ENCODE data around the gene PCYT1B. TPM values are rescaled to one million over a fixed set of nuclear protein-coding genes. Genes with fewer than 3 reads are reported as not detected.
"Not testable (repeated sequence)": the region's sequence is repeated elsewhere in the genome, so short reads cannot be mapped to it uniquely, and the experiment has no call there.

Gene PCYT1B
- total RNA-seq, 2 experiments from 2014 or later: 0.25 to 0.45 TPM

- peaks cover 4% of the 10 kb centered on the region for H3K27me3 Mint-ChIP-seq
- no peaks in the 10 kb centered on the region for H3K9me3 Mint-ChIP-seq
- H3K27ac Mint-ChIP-seq: no peak overlapping the region
- H3K36me3 Mint-ChIP-seq (ENCODE audit: low read depth): no peaks in the 10 kb centered on the region
- ChIA-PET CTCF (no interaction called here), POLR2A (no interaction called here)
- H3K4me3 Mint-ChIP-seq: no peak overlapping the region
- DNase-seq: no peak
- no peaks in the 10 kb centered on the region for H3K4me1 Mint-ChIP-seq
These were observed 14.1 kb upstream of the PCYT1B start for GRCh38 chrX:24661292-24661691.

GRCh38 chrX:24659646-24660045 lies 12.5 kb upstream of the PCYT1B start:
- H3K9me3 Mint-ChIP-seq: no peaks in the 10 kb centered on the region
- CTCF ChIA-PET: no interaction called here
- H3K36me3 Mint-ChIP-seq (ENCODE audit: low read depth): no peaks in the 10 kb centered on the region
- H3K27me3 Mint-ChIP-seq: peaks cover 4% of the 10 kb centered on the region
- H3K27ac Mint-ChIP-seq: no peak overlapping the region
- DNase-seq: no peak
- POLR2A ChIA-PET: no interaction called here
- H3K4me3 Mint-ChIP-seq: no peak overlapping the region
- H3K4me1 Mint-ChIP-seq: no peaks in the 10 kb centered on the region

- Mint-ChIP-seq H3K36me3 (ENCODE audit: low read depth) (no peaks in the 10 kb centered on the region), H3K4me3 (no peak overlapping the region), H3K27me3 (peaks cover 4% of the 10 kb centered on the region), H3K27ac (no peak overlapping the region), H3K4me1 (no peaks in the 10 kb centered on the region), H3K9me3 (no peaks in the 10 kb centered on the region)
- no peak for DNase-seq
- CTCF ChIA-PET: no interaction called here
- POLR2A ChIA-PET: no interaction called here
These were observed 12.0 kb upstream of the PCYT1B start for GRCh38 chrX:24659106-24659505.

- Mint-ChIP-seq H3K4me1 (no peaks in the 10 kb centered on the region), H3K27me3 (peaks cover 4% of the 10 kb centered on the region), H3K27ac (no peak overlapping the region), H3K36me3 (ENCODE audit: low read depth) (no peaks in the 10 kb centered on the region), H3K9me3 (no peaks in the 10 kb centered on the region), H3K4me3 (no peak overlapping the region)
- no peak for DNase-seq
- ChIA-PET POLR2A (no interaction called here), CTCF (no interaction called here)
These were observed 11.3 kb upstream of the PCYT1B start for GRCh38 chrX:24658421-24658820.

GRCh38 chrX:24657671-24658386 lies 10.7 kb upstream of the PCYT1B start:
- ChIA-PET POLR2A (no interaction called here), CTCF (interaction anchor here (1.1 kb wide), 1 partner anchor 19 kb away, joined by 3 read pairs; no protein-coding TSS in a partner anchor)
- no peaks in the 10 kb centered on the region for H3K9me3 Mint-ChIP-seq
- DNase-seq: no peak
- H3K4me3 Mint-ChIP-seq: no peak overlapping the region
- no peaks in the 10 kb centered on the region for H3K4me1 Mint-ChIP-seq
- H3K36me3 Mint-ChIP-seq (ENCODE audit: low read depth): no peaks in the 10 kb centered on the region
- no peak overlapping the region for H3K27ac Mint-ChIP-seq
- H3K27me3 Mint-ChIP-seq: peaks cover 4% of the 10 kb centered on the region

GRCh38 chrX:24655679-24656078 lies 8.5 kb upstream of the PCYT1B start:
- H3K9me3 Mint-ChIP-seq; CTCF ChIA-PET; H3K27me3 Mint-ChIP-seq; H3K4me1 Mint-ChIP-seq; H3K4me3 Mint-ChIP-seq; POLR2A ChIA-PET; DNase-seq; H3K36me3 Mint-ChIP-seq (ENCODE audit: low read depth); H3K27ac Mint-ChIP-seq: not testable (repeated sequence)

- ChIA-PET POLR2A (no interaction called here), CTCF (no interaction called here)
- no peak for DNase-seq
- H3K4me1 Mint-ChIP-seq: peaks cover 11% of the 10 kb centered on the region
- no peak overlapping the region for H3K27ac Mint-ChIP-seq
- H3K4me3 Mint-ChIP-seq: no peak overlapping the region
- peaks cover 8% of the 10 kb centered on the region for H3K27me3 Mint-ChIP-seq
- H3K9me3 Mint-ChIP-seq: no peaks in the 10 kb centered on the region
- no peaks in the 10 kb centered on the region for H3K36me3 Mint-ChIP-seq (ENCODE audit: low read depth)
These were observed 4.6 kb upstream of the PCYT1B start for GRCh38 chrX:24651783-24652182.

- H3K27ac Mint-ChIP-seq: no peak overlapping the region
- H3K36me3 Mint-ChIP-seq (ENCODE audit: low read depth): no peaks in the 10 kb centered on the region
- no peak for DNase-seq
- POLR2A ChIA-PET: no interaction called here
- H3K9me3 Mint-ChIP-seq: no peaks in the 10 kb centered on the region
- H3K4me1 Mint-ChIP-seq: peaks cover 17% of the 10 kb centered on the region
- H3K27me3 Mint-ChIP-seq: peaks cover 15% of the 10 kb centered on the region
- H3K4me3 Mint-ChIP-seq: no peak overlapping the region
- CTCF ChIA-PET: no interaction called here
These were observed 1.3 kb upstream of the PCYT1B start for GRCh38 chrX:24648495-24648894.

GRCh38 chrX:24646745-24647182 lies 383 bp downstream of the PCYT1B start:
- Mint-ChIP-seq H3K27ac (no peak overlapping the region), H3K27me3 (peaks cover 15% of the 10 kb centered on the region), H3K4me3 (peak overlapping the region; percentile 62), H3K4me1 (peaks cover 19% of the 10 kb centered on the region), H3K9me3 (no peaks in the 10 kb centered on the region), H3K36me3 (ENCODE audit: low read depth) (no peaks in the 10 kb centered on the region)
- POLR2A ChIA-PET: no interaction called here
- CTCF ChIA-PET: interaction anchor here (1.5 kb wide), 1 partner anchor 276 kb away, joined by 5 read pairs; no protein-coding TSS in a partner anchor
- DNase-seq: no peak

GRCh38 chrX:24646006-24646405 lies 1.1 kb downstream of the PCYT1B start:
- Mint-ChIP-seq H3K4me3 (peak overlapping the region; percentile 27), H3K27me3 (peaks cover 17% of the 10 kb centered on the region), H3K27ac (no peak overlapping the region), H3K9me3 (no peaks in the 10 kb centered on the region), H3K36me3 (ENCODE audit: low read depth) (no peaks in the 10 kb centered on the region), H3K4me1 (peaks cover 19% of the 10 kb centered on the region)
- DNase-seq: no peak
- ChIA-PET CTCF (interaction anchor here (1.5 kb wide), 1 partner anchor 275 kb away, joined by 5 read pairs; no protein-coding TSS in a partner anchor), POLR2A (no interaction called here)

GRCh38 chrX:24643116-24643515 lies 4.0 kb downstream of the PCYT1B start:
- POLR2A ChIA-PET: no interaction called here
- H3K27ac Mint-ChIP-seq: no peak overlapping the region
- H3K9me3 Mint-ChIP-seq: no peaks in the 10 kb centered on the region

GRCh38 chrX:24629701-24630100 lies 17.4 kb downstream of the PCYT1B start:
- no peak overlapping the region for H3K27ac Mint-ChIP-seq
- CTCF ChIA-PET: no interaction called here
- H3K4me3 Mint-ChIP-seq: no peak overlapping the region
- H3K9me3 Mint-ChIP-seq: no peaks in the 10 kb centered on the region
- DNase-seq: no peak
- POLR2A ChIA-PET: no interaction called here
- H3K36me3 Mint-ChIP-seq (ENCODE audit: low read depth): no peaks in the 10 kb centered on the region
- H3K27me3 Mint-ChIP-seq: peaks cover 8% of the 10 kb centered on the region
- H3K4me1 Mint-ChIP-seq: no peaks in the 10 kb centered on the region

More at GRCh38 chrX:24643116-24643515, 4.0 kb downstream of the PCYT1B start:
- no peak overlapping the region for H3K4me3 Mint-ChIP-seq
- H3K27me3 Mint-ChIP-seq: peaks cover 13% of the 10 kb centered on the region
- DNase-seq: no peak
- CTCF ChIA-PET: no interaction called here
- no peaks in the 10 kb centered on the region for H3K36me3 Mint-ChIP-seq (ENCODE audit: low read depth)
- peaks cover 19% of the 10 kb centered on the region for H3K4me1 Mint-ChIP-seq

GRCh38 chrX:24619647-24620046 lies 27.5 kb downstream of the PCYT1B start:
- peaks cover 3% of the 10 kb centered on the region for H3K27me3 Mint-ChIP-seq
- ChIA-PET POLR2A (no interaction called here), CTCF (no interaction called here)
- no peak overlapping the region for H3K4me3 Mint-ChIP-seq
- no peaks in the 10 kb centered on the region for H3K4me1 Mint-ChIP-seq
- no peaks in the 10 kb centered on the region for H3K9me3 Mint-ChIP-seq
- DNase-seq: no peak
- no peak overlapping the region for H3K27ac Mint-ChIP-seq
- no peaks in the 10 kb centered on the region for H3K36me3 Mint-ChIP-seq (ENCODE audit: low read depth)

GRCh38 chrX:24610516-24610915 lies 36.6 kb downstream of the PCYT1B start:
- ChIA-PET POLR2A (no interaction called here), CTCF (no interaction called here)
- Mint-ChIP-seq H3K36me3 (ENCODE audit: low read depth) (no peaks in the 10 kb centered on the region), H3K27me3 (peaks cover 13% of the 10 kb centered on the region), H3K27ac (no peak overlapping the region), H3K4me1 (no peaks in the 10 kb centered on the region), H3K4me3 (no peak overlapping the region), H3K9me3 (no peaks in the 10 kb centered on the region)
- DNase-seq: no peak
